Measurements from ENCODE around the gene KANSL1L.
A peak's percentile ranks its signal among the peaks of the same experiment; 100 is the strongest.

The KANSL1L gene

GRCh38 chr2:210072493-210072892 is 98.7 kb downstream of the KANSL1L start:
- no peak for DNase-seq

GRCh38 chr2:210063306-210063705 is 107.9 kb downstream of the KANSL1L start:
- no peak for DNase-seq

GRCh38 chr2:210055825-210056224 is 115.4 kb downstream of the KANSL1L start:
- DNase-seq: no peak

- DNase-seq: no peak
These were observed 116.5 kb downstream of the KANSL1L start for GRCh38 chr2:210054696-210055095.

- no peak for DNase-seq
These were observed 120.3 kb downstream of the KANSL1L start for GRCh38 chr2:210050885-210051284.

- no peak for DNase-seq
These were observed 121.4 kb downstream of the KANSL1L start for GRCh38 chr2:210049831-210050230.

- no peak for DNase-seq
These were observed 124.2 kb downstream of the KANSL1L start for GRCh38 chr2:210046851-210047500.

- no peak for DNase-seq
These were observed 133.1 kb downstream of the KANSL1L start for GRCh38 chr2:210038078-210038477.

GRCh38 chr2:210035679-210036078 is 135.5 kb downstream of the KANSL1L start:
- DNase-seq: no peak

GRCh38 chr2:210034087-210034683 is 137.0 kb downstream of the KANSL1L start:
- no peak for DNase-seq

- peak; percentile 35 for DNase-seq
These were observed 143.0 kb downstream of the KANSL1L start for GRCh38 chr2:210028178-210028577.

GRCh38 chr2:210027608-210028007 is 143.6 kb downstream of the KANSL1L start:
- DNase-seq: no peak

GRCh38 chr2:210022824-210023223 is 148.4 kb downstream of the KANSL1L start:
- DNase-seq: no peak

GRCh38 chr2:210020138-210020537 is 151.1 kb downstream of the KANSL1L start:
- no peak for DNase-seq

- no peak for DNase-seq
These were observed 161.3 kb downstream of the KANSL1L start for GRCh38 chr2:210009896-210010295.

GRCh38 chr2:210009126-210009525 is 162.1 kb downstream of the KANSL1L start:
- no peak for DNase-seq

- no peak for DNase-seq
These were observed 163.3 kb downstream of the KANSL1L start for GRCh38 chr2:210007895-210008294.

- no peak for DNase-seq
These were observed 166.3 kb downstream of the KANSL1L start for GRCh38 chr2:210004881-210005280.

- no peak for DNase-seq
These were observed 167.8 kb downstream of the KANSL1L start for GRCh38 chr2:210003359-210003758.

GRCh38 chr2:210002158-210003157 is 168.8 kb downstream of the KANSL1L start, which contains the start of gene RPE:
RPE (plus strand) TSS chr2:210002638; CDS start chr2:210002662, 24 bp downstream.
- DNase-seq: peak; percentile 96

GRCh38 chr2:210000464-210001324 is 170.5 kb downstream of the KANSL1L start:
- no peak for DNase-seq

- no peak for DNase-seq
These were observed 172.6 kb downstream of the KANSL1L start for GRCh38 chr2:209998596-209998995.
